Naive thymus-derived CD8-positive, alpha-beta T cell (primary cell): ENCODE data around the gene UNC5B. TPM values are rescaled to one million over a fixed set of nuclear protein-coding genes. Genes with fewer than 3 reads are reported as not detected.

Source experiments
- ATAC-seq, 2 donors: fragments of 150-1000 bp; cut with Tn5 transposase in 1 of 2; sonication (Bioruptor Pico), chemical (Tn5 transposase) in 1 of 2; 1 replicate in 1 of 2; 2 replicates in 1 of 2; pipeline ENCODE4 v1.10.0; 2021; ENCODE audit warnings: mild to moderate bottlenecking in 2 of 2, moderate library complexity in 2 of 2
- POLR2A ChIA-PET: fragments of 350-600 bp; sonication (Branson Sonifier 250); formaldehyde crosslinking; loops from one replicate; lab custom pipeline; 2021; ENCODE audit warnings: antibody characterized with exemption; lab: Charles Lee
- DNase-seq, 10 donors: peaks; one replicate each; pipeline versions ENCODE4 v3.0.0 to v3.0.0-alpha.2; 2020 to 2022
- H3K27ac Mint-ChIP-seq, 10 donors: one replicate each; pipeline ENCODE4 v1.8.0; 2020 to 2022; ENCODE audit warnings: mild to moderate bottlenecking in 10 of 10, mixed read lengths in 10 of 10, moderate library complexity in 4 of 10, inconsistent platforms in 1 of 10
- H3K27me3 Mint-ChIP-seq, 5 donors: one replicate each; pipeline ENCODE4 v1.8.0; 2021 to 2022; ENCODE audit warnings: mixed read lengths in 5 of 5
- H3K36me3 Mint-ChIP-seq, 3 donors: one replicate each; pipeline ENCODE4 v1.8.0; 2020 to 2022; ENCODE audit warnings: mixed read lengths in 3 of 3, mild to moderate bottlenecking in 2 of 3, inconsistent platforms in 1 of 3
- H3K4me1 Mint-ChIP-seq, 4 donors: one replicate each; pipeline ENCODE4 v1.8.0; 2021 to 2022; ENCODE audit warnings: mixed read lengths in 4 of 4
- H3K4me3 Mint-ChIP-seq, 10 donors: one replicate each; pipeline ENCODE4 v1.8.0; 2020 to 2022; ENCODE audit warnings: mild to moderate bottlenecking in 10 of 10, mixed read lengths in 10 of 10, moderate library complexity in 6 of 10, inconsistent platforms in 1 of 10
- H3K9me3 Mint-ChIP-seq, 9 donors: one replicate each; pipeline ENCODE4 v1.8.0; 2020 to 2022; ENCODE audit warnings: mixed read lengths in 9 of 9, mild to moderate bottlenecking in 3 of 9, inconsistent platforms in 1 of 9, moderate library complexity in 1 of 9
- polyA plus RNA-seq, 3 donors: library from polyadenylated mRNA; unstranded; fragments of 300-500 nt; fragmentation: Illumina TruSeq; gene quantifications; one replicate each; pipeline ENCODE4 v1.2.3, GENCODE V29; 2021
- total RNA-seq, 8 experiments: library from RNA in 2 of 8; stranded (reverse) in 2 of 8; gene quantifications; one replicate each; pipeline ENCODE4 v1.2.3 and lab custom pipeline; 2021 to 2026

The UNC5B gene
- total and polyA plus RNA-seq, 5 experiments from 2014 or later: 0.03 TPM; not detected in 4

GRCh38 chr10:71239131-71239915 is 27.0 kb downstream of the UNC5B start:
- peaks cover 0 to 12% (median 2%) of the 10 kb centered on the region in 5 donors for H3K27me3 Mint-ChIP-seq

GRCh38 chr10:71239946-71240795 is 27.8 kb downstream of the UNC5B start:
- Mint-ChIP-seq H3K27ac (no peak overlapping the region), H3K36me3 (no peaks in the 10 kb centered on the region), H3K4me3 (no peak overlapping the region), H3K4me1 (no peaks in the 10 kb centered on the region), H3K27me3 (peaks cover 0 to 14% (median 8%) of the 10 kb centered on the region in 5 donors), H3K9me3 (no peaks in the 10 kb centered on the region)
- POLR2A ChIA-PET: no interaction called here
- ATAC-seq: no peak
- DNase-seq: no peak

More at GRCh38 chr10:71239131-71239915, 27.0 kb downstream of the UNC5B start:
- Mint-ChIP-seq H3K9me3 (no peaks in the 10 kb centered on the region), H3K27ac (no peak overlapping the region), H3K36me3 (no peaks in the 10 kb centered on the region), H3K4me3 (no peak overlapping the region), H3K4me1 (no peaks in the 10 kb centered on the region)
- DNase-seq (no peak), ATAC-seq (no peak)
- POLR2A ChIA-PET: no interaction called here

GRCh38 chr10:71241114-71241829 is 28.9 kb downstream of the UNC5B start:
- H3K9me3 Mint-ChIP-seq: no peaks in the 10 kb centered on the region
- H3K27ac Mint-ChIP-seq: no peak overlapping the region
- H3K36me3 Mint-ChIP-seq: no peaks in the 10 kb centered on the region
- no peak for DNase-seq
- ATAC-seq: no peak
- peaks cover 0 to 15% (median 8%) of the 10 kb centered on the region in 5 donors for H3K27me3 Mint-ChIP-seq
- H3K4me1 Mint-ChIP-seq: no peaks in the 10 kb centered on the region
- POLR2A ChIA-PET: no interaction called here
- no peak overlapping the region for H3K4me3 Mint-ChIP-seq

GRCh38 chr10:71241830-71242621 is 29.7 kb downstream of the UNC5B start:
- no peaks in the 10 kb centered on the region for H3K36me3 Mint-ChIP-seq
- no peaks in the 10 kb centered on the region for H3K4me1 Mint-ChIP-seq
- ATAC-seq (no peak), DNase-seq (no peak)
- peaks cover 0 to 15% (median 8%) of the 10 kb centered on the region in 5 donors for H3K27me3 Mint-ChIP-seq
- POLR2A ChIA-PET: no interaction called here
- H3K27ac Mint-ChIP-seq: peak overlapping the region in 1 of 10 donors; percentile 34
- H3K4me3 Mint-ChIP-seq: no peak overlapping the region
- no peaks in the 10 kb centered on the region for H3K9me3 Mint-ChIP-seq

- POLR2A ChIA-PET: no interaction called here
- Mint-ChIP-seq H3K4me1 (no peaks in the 10 kb centered on the region), H3K36me3 (no peaks in the 10 kb centered on the region), H3K9me3 (no peaks in the 10 kb centered on the region), H3K27ac (no peak overlapping the region), H3K4me3 (no peak overlapping the region), H3K27me3 (peaks cover 0 to 15% (median 8%) of the 10 kb centered on the region in 5 donors)
- ATAC-seq (no peak), DNase-seq (no peak)
Measured at GRCh38 chr10:71242622-71243009, 30.2 kb downstream of the UNC5B start.

- Mint-ChIP-seq H3K27me3 (peaks cover 0 to 15% (median 8%) of the 10 kb centered on the region in 5 donors), H3K4me3 (no peak overlapping the region), H3K9me3 (no peaks in the 10 kb centered on the region), H3K36me3 (no peaks in the 10 kb centered on the region), H3K4me1 (no peaks in the 10 kb centered on the region), H3K27ac (no peak overlapping the region)
- POLR2A ChIA-PET: no interaction called here
- no peak for ATAC-seq
- no peak for DNase-seq
Measured at GRCh38 chr10:71243756-71244395, 31.5 kb downstream of the UNC5B start.

- POLR2A ChIA-PET: no interaction called here
- Mint-ChIP-seq H3K36me3 (no peaks in the 10 kb centered on the region), H3K27ac (no peak overlapping the region), H3K4me3 (no peak overlapping the region), H3K9me3 (no peaks in the 10 kb centered on the region), H3K27me3 (peaks cover 0 to 15% (median 8%) of the 10 kb centered on the region in 5 donors), H3K4me1 (no peaks in the 10 kb centered on the region)
- ATAC-seq (no peak), DNase-seq (no peak)
Measured at GRCh38 chr10:71244431-71245419, 32.4 kb downstream of the UNC5B start.

- no peak for DNase-seq
- Mint-ChIP-seq H3K36me3 (no peaks in the 10 kb centered on the region), H3K27me3 (peaks cover 0 to 15% (median 8%) of the 10 kb centered on the region in 5 donors), H3K27ac (peak overlapping the region in 2 of 10 donors; percentile 40 to 85), H3K4me3 (no peak overlapping the region), H3K4me1 (no peaks in the 10 kb centered on the region), H3K9me3 (no peaks in the 10 kb centered on the region)
- no peak for ATAC-seq
- POLR2A ChIA-PET: no interaction called here
Measured at GRCh38 chr10:71245420-71246325, 33.3 kb downstream of the UNC5B start.

- no peak for ATAC-seq
- Mint-ChIP-seq H3K27me3 (peaks cover 0 to 15% (median 8%) of the 10 kb centered on the region in 5 donors), H3K4me1 (no peaks in the 10 kb centered on the region), H3K36me3 (no peaks in the 10 kb centered on the region), H3K9me3 (no peaks in the 10 kb centered on the region), H3K4me3 (no peak overlapping the region), H3K27ac (peak overlapping the region in 1 of 10 donors; percentile 56)
- DNase-seq: no peak
- POLR2A ChIA-PET: no interaction called here
Measured at GRCh38 chr10:71246591-71247413, 34.4 kb downstream of the UNC5B start.

GRCh38 chr10:71247414-71247705 is 35.0 kb downstream of the UNC5B start:
- DNase-seq (no peak), ATAC-seq (no peak)
- Mint-ChIP-seq H3K9me3 (no peaks in the 10 kb centered on the region), H3K4me1 (no peaks in the 10 kb centered on the region), H3K27ac (no peak overlapping the region), H3K4me3 (no peak overlapping the region), H3K27me3 (peaks cover 0 to 15% (median 8%) of the 10 kb centered on the region in 5 donors), H3K36me3 (no peaks in the 10 kb centered on the region)
- POLR2A ChIA-PET: no interaction called here
